GM21360 (cell line): ENCODE data around the gene APOF.
"Not testable (repeated sequence)": the region's sequence is repeated elsewhere in the genome, so short reads cannot be mapped to it uniquely, and the experiment has no call there.

Source experiments
- ATAC-seq: cut with Tn5 transposase; IDR thresholded peaks from one replicate; pipeline ENCODE4 v1.9.1; 2021; ENCODE audit warnings: mild to moderate bottlenecking, moderate library complexity; ENCODE audit not compliant: unreplicated experiment

The APOF gene, protein sequence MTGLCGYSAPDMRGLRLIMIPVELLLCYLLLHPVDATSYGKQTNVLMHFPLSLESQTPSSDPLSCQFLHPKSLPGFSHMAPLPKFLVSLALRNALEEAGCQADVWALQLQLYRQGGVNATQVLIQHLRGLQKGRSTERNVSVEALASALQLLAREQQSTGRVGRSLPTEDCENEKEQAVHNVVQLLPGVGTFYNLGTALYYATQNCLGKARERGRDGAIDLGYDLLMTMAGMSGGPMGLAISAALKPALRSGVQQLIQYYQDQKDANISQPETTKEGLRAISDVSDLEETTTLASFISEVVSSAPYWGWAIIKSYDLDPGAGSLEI

DNA sequence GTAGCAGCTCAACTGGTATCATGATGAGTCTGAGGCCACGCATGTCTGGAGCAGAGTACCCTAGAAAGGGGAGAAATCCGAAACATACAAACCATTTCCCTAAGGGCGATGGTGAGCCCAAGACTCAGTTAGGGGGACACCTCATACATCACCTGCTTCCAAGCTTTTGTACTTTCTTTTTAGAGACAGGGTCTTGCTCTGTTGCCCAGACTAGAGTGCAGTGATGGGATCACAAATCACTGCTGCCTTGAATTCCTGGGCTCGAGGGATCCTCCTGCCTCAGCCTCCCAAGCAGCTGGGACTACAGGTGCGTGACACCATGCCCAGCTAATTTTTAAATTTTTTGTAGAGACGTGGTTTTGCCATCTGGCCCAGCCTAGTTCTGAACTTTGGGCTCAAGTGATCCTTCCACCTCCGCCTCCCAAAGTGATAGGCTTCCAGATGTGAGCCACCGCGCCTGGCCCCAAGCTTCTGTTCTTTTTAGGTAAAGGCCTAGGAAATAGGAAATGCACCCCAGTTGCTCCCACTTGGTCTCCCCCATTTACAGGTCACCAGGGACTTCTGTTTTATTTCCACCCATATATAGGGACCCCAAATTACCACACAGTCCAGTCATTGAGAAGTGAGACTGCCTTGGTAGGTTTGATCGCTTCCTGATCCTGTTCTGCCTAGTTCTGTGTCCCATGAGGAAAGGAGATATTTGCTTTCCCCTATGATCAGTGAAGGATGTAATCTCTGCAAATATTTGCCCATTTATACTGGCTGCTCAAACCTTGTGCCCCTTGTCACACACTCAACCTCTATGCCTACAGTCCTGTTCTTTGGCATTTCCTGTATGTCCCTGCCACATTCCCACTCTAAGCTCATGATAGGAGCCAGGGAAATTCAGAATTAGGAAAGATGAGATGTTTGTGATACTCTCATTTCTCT lies at the start of gene APOF:
Gene APOF (minus strand): TSS at position 728 of the 930 bp plus-strand sequence. CDS start 112 bp downstream, at position 616.
- no peak for ATAC-seq

DNA sequence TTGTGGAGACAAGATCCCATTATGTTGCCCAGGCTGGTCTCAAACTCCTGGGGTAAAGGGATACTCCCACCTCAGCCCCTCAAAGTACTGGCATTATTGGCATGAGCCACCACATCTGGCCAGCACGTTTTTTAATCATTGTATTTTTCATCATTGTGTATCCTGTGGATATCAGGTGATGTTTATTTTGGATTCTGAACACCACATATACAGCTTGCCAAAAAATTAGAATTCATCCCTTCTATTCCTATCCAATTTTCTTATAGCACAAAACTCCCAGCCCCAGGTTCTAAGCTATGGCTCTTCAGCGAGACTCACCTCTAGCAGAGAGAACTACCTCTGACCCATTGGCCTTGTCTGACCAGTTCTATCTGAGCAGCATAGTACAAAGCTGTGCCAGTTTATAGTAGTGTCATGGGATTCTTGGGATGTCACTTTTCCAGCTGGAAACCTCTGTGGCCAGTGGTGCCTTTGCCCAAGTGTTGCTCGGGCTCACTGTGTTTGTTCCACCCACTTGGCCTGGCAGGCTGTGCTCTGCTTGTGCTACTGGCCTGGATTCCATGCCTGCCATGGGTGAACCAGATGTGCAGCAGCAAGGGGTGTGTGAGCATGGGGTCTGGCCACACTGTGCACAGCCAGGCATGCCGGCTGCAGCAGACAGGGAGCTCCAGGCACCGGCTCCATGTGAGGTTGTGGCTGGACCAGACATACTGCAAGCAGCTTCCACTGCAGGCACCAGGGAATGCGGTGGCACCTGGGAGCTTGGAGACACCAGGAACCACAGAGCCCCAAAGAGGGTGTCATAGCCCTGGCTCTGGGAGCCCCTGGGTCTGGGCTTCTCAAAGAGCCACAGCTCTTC lies 49.4 kb upstream of the APOF start:
- no peak for ATAC-seq

DNA sequence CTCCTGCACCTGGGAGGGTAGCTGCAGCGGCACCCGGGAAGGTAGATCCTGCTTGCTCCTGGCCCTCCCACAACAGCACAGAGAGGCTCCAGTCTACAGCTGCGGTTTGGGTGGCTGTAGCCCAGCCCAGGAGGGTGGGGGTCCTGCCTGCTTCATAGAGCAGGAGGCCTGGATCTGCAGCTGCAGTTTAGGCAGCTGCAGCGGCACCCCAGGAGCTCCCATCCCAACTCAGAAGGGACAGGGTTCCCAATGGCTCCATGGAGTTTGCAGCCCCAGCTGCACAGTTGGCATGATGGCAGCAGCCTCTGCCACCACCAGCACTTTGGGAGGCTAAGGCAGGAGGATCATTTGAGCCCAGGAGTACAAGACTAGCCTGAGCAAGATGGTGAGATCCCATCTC lies 48.1 kb upstream of the APOF start:
- no peak for ATAC-seq

DNA sequence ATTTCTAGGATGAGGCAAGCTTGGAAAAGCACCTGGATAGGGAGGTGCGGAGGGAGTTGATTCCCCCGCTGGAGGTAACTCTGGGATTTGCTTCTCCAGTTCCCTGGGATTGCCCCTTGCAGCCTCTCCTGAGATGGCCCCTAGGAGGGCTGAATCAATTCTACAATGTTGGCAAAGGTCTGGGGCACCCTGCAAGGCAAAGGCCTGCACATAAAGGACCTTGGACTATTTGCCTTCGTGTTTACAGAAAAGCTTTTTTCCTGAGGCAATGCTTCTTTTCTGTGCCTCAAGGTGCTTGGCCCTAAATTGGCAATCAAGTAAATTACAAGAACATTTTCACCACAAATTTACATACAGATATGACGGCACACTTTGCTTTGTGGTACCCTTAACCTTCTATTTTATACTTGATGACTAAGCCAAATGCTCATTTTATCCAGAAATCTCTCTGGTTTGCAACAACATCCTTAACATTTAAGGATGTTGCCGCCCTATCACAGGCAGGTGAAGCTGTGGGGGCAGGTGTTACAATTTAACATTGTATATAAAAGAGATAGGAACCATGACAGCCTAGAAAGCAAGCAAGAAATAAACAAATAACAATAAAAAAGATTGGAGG lies 46.3 kb upstream of the APOF start:
- ATAC-seq, result no peak

DNA sequence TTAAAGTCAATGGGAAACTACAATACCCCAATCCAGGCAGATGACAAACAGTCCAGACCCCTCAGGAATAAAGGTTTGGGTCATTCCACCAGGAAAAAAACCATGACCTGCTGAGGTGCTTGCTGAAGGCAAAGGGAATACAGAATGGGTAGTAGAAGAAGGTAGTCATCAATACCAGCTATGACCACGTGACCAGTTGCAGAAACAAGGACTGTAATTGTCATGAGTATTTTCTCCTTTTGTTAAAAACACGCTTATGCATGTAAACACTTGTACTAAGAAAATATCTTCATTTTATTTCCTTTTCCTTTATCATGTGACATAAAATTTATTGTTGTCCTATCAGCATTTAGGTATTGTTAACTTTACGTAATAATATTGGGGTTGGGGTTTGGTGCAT lies 41.6 kb upstream of the APOF start:
- ATAC-seq, result not testable (repeated sequence)

DNA sequence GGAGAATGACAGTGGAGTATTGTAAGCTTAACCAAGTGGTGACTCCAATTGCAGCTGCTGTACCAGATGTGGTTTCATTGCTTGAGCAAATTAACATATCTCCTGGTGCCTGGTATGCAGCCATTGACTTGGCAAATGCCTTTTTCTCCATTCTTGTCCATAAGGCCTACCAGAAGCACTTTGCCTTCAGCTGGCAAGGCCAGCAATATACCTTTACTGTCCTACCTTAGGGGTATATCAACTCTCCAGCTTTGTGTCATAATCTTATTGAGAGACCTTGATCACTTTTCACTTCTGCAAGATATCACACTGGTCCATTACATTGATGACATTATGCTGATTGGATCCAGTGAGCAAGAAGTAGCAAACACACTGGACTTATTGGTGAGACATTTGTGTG lies 39.0 kb upstream of the APOF start:
- ATAC-seq, result not testable (repeated sequence)

DNA sequence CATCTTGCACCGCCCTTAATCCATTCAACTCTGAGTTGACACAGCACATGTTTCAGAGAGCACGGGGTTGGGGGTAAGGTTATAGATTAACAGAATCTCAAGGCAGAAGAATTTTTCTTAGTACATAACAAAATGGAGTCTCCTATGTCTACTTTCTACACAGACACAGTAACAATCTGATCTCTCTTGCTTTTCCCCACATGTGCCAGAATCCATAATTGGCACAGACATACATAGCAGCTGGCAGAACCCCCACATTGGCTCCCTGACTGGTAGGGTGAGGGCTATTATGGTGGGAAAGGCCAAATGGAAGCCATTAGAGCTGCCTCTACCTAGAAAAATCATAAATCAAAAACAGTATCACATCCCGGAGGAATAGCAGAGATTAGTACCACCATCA lies 38.5 kb upstream of the APOF start:
- not testable (repeated sequence) for ATAC-seq

DNA sequence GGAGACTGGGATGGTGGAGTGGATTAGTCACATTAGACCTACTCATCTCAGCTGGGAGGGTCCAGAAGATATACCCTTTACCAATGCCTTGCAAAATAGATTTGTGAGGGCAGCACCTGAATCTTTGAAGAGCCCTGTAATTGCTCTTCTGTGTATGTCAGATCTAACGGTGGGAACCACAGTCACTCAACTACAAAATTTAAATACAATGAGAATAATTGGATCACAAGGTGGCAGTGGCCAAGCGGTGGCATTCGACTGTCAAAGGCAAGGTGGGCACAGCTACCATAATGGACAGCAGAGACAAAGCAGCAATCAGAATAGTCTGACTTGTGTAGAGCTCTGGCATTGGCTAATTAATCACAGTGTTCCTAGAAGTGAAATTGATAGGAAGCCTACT lies 36.8 kb upstream of the APOF start:
- ATAC-seq, result not testable (repeated sequence)

DNA sequence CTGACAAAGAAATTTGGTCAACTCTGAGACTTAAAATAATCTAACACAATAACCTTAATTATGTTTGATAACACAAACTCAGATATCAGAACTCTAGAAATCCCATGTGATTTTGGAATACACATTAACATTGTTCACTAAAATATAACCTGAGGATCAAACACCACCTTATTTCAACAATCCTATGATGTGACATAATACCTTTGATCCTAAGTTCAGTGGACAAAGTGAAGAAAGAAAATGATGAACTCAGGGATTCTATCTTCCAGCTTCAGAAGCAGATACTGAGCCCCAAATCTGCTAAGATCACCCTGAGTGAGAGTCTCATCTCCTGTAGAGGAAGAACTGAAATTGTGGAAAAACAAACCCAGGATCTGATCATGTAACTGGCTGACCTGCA lies 35.7 kb upstream of the APOF start:
- ATAC-seq, result no peak

DNA sequence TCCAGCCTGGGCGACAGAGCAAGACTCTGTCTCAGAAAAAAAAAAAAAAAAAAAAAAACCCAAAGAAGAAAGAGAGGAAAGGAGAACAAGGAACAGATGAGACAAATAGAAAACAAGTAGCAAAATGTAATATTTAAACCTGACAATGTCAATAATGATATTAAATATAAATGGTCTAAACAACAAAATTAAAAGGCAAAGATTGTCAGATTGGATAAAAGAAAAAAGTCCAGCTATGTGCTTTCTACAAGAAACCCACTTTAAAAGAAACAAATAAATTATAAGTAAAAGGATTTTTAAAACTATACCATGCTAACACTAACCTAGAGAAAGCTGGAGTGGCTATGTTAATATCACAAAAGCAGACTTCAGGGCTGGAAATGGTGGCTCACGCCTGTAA lies 29.7 kb upstream of the APOF start:
- no peak for ATAC-seq

DNA sequence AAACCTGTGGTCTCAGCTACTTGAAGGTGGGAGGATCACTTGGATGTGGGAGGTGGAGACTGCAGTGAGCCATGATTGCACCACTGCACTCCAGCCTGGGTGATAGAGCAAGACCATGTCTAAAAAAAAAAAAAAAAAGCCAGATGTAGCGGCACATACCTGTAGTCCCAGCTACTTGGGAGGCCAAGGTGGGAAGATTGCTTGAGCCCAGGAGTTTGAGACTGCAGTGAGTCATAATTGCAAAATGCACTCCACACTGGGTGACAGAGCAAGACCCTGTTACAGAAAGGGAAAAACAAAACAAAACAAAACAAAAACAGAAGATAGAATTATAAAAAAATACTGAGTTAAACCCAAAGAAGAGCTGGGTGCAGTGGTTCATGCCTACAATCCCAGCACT lies 29.1 kb upstream of the APOF start:
- no peak for ATAC-seq

DNA sequence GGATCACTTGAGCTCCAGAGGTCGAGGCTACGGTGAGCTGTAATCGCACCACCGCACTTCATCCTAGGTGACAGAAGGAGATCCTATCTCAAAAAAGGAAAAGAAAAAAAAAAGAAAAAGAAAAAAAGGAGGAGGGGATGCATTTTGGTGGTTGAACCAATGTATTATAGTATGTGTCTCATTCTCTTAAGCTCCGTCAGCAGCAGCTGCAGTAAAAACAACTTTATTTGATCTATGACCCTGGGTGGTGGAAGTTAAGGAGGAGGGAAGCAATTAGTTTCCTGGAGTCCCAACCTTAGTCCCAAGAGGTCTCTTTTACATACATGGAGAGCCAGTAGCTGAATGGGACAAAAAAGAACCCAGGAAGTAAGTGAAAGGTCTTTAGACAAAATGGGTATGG lies 26.8 kb upstream of the APOF start:
- ATAC-seq, result no peak

DNA sequence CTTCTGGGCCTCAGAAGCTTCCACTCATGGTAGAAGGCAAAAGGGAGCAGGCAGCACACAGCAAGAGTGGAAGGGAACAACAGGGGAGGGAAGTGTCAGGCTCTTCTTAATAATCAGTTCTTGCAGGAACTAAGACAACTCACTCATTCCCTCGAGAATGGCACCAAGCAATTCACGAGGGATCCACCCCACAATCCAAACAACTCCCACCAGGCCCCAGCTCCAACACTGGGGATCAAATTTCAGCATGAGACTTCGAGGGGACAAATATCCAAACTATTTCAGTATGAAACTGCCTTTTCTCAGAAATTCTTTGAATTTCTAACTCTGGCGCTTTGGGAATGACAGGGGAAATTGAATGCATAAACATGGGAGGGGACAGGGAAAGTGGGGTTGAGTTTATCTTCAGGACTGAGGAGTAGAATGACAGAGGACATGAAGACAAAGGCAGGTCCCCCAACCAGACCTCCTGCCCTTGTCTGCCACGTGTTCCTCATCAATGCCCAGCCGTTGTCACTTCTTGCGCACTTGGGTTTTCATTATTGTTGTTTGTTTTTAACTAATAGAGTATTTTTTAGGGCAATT lies 24.6 kb upstream of the APOF start:
- no peak for ATAC-seq

DNA sequence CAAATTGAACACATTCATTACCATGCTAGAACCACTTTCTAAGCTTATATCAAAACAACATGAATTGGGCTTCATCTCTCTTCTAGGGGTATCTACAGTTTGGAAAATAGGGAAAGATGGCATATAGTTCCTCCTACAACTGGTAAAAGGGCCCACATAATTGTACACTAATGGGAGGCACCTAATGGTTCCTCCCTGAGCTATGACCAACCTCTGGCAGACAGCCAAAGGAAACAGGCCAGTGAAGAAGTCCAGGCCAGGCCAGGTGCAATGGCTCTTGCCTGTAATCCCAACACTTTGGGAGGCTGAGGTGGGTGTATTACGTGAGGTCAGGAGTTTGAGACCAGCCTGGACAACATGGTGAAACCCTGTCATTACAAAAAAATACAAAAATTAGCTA lies 23.2 kb upstream of the APOF start:
- ATAC-seq, result no peak

DNA sequence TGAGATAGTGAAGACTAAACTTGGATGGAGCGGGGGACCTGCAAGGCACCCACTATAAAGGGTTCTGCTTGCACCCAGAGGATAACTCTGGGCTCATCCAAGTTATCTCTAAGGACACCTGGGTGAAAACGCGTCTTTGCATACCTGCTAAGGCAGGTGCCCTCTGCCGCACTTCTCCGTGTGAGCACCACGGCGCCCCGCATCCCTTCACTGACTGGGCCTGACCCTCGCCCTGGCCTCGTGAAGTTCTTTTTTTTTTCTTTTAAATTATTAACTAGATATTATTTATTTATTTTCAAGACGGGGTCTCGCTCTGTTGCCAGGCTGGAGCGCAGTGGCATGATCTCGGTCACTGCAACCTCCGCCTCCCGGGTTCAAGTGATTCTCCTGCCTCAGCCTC lies 20.0 kb upstream of the APOF start:
- no peak for ATAC-seq

DNA sequence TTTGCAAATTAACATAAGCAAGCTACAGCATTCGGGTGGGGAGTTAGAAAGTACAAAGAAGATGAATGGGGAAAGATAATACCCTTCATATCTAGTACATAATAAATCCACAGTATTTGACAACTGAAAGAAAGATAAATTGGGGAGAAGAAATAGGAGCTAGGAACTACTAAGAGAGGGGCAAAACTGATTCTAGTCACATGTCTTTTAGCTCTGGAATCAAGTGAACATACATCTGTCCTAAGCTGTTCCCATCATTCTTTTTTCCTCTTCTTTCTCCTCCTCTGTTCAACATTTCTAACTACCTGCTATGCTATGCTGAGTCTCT lies 15.3 kb upstream of the APOF start:
- no peak for ATAC-seq

DNA sequence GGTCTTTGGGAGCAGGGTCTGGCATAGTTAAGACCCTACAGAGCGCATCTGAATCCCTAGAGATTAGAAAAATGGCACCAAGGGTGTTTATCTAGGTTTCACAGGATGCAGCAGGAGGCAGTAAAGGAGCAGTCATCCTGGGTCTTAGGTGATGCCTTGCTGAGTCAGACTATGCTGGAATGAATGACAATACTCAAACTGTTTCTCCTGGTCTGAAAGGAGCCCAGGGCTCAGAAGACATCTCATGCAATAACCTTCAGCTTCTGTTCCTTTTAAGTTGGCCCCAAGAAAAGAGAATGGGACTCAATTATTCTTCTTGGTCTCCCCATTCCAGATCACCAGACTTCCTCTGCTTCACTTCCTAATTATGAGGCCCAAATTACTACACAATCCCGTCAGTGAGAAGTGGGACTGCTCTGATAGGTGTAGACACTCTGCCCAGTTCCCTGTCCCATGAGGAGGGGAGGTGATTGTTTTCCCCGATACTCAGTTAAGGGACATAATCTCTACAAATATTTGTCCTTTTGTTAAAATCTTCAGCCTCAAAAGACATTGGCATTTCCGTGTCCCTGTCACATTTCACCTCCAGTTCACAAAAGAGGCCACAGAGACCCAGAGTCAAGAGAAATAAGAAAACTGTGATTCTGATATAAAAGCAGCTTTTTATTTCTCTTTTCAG lies 14.8 kb upstream of the APOF start:
- ATAC-seq, result no peak

DNA sequence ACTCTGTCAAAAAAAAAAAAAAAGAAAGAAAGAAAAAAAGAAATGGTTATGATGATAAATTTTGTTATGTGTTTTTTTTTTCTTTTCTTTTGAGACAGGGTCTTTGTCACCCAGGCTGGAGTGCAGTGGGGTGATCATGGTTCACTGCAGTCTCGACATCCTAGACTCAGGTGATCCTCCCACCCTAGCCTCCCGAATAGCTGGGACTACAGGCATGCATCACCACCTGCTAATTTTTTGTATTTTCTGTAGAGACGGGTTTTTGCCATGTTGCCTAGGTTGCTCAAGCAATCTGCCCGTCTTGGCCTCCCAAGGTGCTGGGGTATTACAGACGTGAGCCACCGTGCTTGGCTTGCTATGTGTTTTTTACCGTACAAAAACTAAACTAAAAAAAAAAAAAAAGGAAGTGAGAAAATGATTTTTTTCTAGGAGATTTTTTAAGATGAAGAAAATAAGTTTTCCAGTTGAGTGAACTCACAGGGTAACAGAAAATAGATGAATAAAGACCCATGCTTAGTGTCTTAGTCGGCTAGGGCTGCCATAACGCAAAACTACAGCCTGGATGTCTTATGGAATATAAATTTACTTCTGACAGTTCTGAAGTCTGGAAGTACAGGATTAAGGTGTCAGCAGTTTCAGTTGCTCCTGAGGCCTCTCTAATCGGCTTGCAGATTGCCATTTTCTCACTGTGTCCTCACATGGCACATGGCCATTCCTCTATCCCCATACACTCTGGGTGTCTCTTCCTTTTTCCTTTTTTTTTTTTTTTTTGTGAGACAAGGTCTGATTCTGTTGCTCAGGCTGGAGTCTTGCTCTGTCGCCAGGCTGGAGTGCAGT lies 13.2 kb upstream of the APOF start:
- peak; percentile 69 for ATAC-seq
